A375 (cell line): ENCODE measurements around the gene MAGEE2. TPM values are rescaled to one million over a fixed set of nuclear protein-coding genes. Genes with fewer than 3 reads are reported as not detected.

Source experiments
- total RNA-seq: library from RNA; depleted of rRNA; stranded (reverse); fragments of >200 nt; shearing (Covaris generic); gene quantifications from 2 replicates; pipeline ENCODE4 v1.2.3, GENCODE V29; 2014; rRNA removed

Gene MAGEE2, protein sequence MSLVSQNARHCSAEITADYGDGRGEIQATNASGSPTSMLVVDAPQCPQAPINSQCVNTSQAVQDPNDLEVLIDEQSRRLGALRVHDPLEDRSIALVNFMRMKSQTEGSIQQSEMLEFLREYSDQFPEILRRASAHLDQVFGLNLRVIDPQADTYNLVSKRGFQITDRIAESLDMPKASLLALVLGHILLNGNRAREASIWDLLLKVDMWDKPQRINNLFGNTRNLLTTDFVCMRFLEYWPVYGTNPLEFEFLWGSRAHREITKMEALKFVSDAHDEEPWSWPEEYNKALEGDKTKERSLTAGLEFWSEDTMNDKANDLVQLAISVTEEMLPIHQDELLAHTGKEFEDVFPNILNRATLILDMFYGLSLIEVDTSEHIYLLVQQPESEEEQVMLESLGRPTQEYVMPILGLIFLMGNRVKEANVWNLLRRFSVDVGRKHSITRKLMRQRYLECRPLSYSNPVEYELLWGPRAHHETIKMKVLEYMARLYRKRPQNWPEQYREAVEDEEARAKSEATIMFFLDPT
- not detected in 2 replicates for total RNA-seq

DNA sequence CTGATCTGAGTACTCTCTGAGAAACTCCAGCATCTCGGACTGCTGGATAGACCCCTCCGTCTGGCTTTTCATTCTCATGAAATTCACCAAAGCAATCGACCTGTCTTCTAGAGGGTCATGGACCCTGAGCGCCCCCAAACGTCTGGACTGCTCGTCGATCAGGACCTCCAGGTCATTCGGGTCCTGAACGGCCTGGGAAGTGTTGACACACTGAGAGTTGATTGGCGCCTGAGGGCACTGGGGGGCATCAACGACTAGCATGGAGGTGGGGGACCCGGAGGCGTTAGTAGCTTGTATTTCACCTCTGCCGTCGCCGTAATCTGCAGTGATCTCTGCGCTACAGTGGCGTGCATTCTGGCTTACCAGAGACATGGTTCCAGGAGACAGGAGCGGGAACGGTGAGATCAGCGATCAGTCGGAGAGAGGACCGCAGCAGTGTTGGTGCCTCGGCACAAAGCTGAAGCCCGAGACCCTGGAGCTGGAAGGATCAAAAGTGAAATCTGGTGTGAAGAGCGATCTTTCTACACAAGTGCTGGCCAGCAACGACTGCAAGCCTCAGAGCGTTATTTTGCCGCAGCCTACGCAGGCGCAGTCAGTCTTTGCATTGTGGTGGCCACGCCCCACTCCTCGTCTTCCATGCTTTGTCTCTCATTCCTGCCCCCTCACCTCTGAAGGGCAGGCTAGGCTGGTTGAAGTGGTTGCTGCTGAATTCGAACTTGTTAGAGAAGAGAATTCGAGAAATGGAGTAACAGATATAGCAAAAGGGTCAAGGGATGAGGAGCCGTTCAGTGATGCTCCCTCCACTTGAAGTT lies at the start of gene MAGEE2:
MAGEE2 (minus strand) TSS at position 575 of the 812 bp plus-strand sequence; CDS start at position 372, 203 bp downstream.

